A549 (cell line): Measurements from ENCODE around the gene EPHB6. TPM values are rescaled to one million over a fixed set of nuclear protein-coding genes. Genes with fewer than 3 reads are reported as not detected.

Source experiments
- ATAC-seq, 2 experiments: fragments of 200-7000 bp in 1 of 2; fragments of >200 bp in 1 of 2; cut with Nextera tagmentation in 1 of 2; cut with Tn5 transposase in 1 of 2; 3 replicates each; pipeline versions ENCODE4 v1.8.0 to v1.9.1; 2018 to 2020; ENCODE audit warnings: mild to moderate bottlenecking in 1 of 2, moderate library complexity in 1 of 2
- CTCF ChIA-PET: fragments of 300-600 bp; sonication (Branson Sonifier 250); formaldehyde crosslinking; extraction: SDS; loops from one replicate; lab custom pipeline; 2021; ENCODE audit warnings: antibody characterized with exemption, inconsistent platforms; lab: Yijun Ruan, JAX
- POLR2A ChIA-PET: fragments of 350-600 bp; formaldehyde crosslinking; extraction: SDS; loops from one replicate; lab custom pipeline; 2021; ENCODE audit warnings: antibody characterized with exemption, inconsistent platforms; lab: Yijun Ruan, JAX
- DNase-seq, 2 experiments: peaks; one replicate each; pipeline versions ENCODE4 v3.0.0 to v3.0.0-alpha.2; 2011 to 2016; ENCODE audit warnings: low read depth in 1 of 2, low spot score in 1 of 2
- FAIRE-seq: peaks from 2 replicates; lab custom pipeline; 2011; peaks lifted over from hg19 to GRCh38; lab: Jason Lieb, UNC
- H3K27ac ChIP-seq, 2 experiments: fragments of >200 bp; sonication (Bioruptor Twin); formaldehyde crosslinking; 3 replicates each; pipeline ENCODE4 v1.5.1; 2016 to 2017
- H3K4me1 ChIP-seq: fragments of >200 bp; sonication (Bioruptor Twin); formaldehyde crosslinking; 3 replicates; pipeline ENCODE4 v1.6.1; 2016
- H3K4me2 ChIP-seq: fragments of >200 bp; sonication (Bioruptor Twin); formaldehyde crosslinking; 3 replicates; pipeline ENCODE4 v1.6.1; 2016
- H3K4me3 ChIP-seq: fragments of >200 bp; sonication (Bioruptor Twin); formaldehyde crosslinking; 3 replicates; pipeline ENCODE4 v1.5.1; 2016
- H3K9me3 ChIP-seq: fragments of >200 bp; sonication (Bioruptor Twin); formaldehyde crosslinking; 3 replicates; pipeline ENCODE4 v1.6.1; 2016
- CHD4 ChIP-seq: fragments of 200-600 bp; sonication (generic); IDR thresholded peaks from 2 replicates; pipeline ENCODE4 v1.6.1; 2016; ENCODE audit warnings: antibody characterized with exemption, mild to moderate bottlenecking, borderline replicate concordance
- EP300 ChIP-seq, 2 experiments: fragments of >200 bp; sonication (Bioruptor Twin); formaldehyde crosslinking; IDR thresholded peaks; 2 replicates in 1 of 2; 3 replicates in 1 of 2; pipeline ENCODE4 v1.6.1; 2016 to 2017
- FOSB ChIP-seq: fragments of 250-450 bp; sonication (Bioruptor Pico); IDR thresholded peaks from 2 replicates; pipeline ENCODE4 v1.5.0; 2020; ENCODE audit warnings: mild to moderate bottlenecking, moderate library complexity
- FOSL2 ChIP-seq, 2 experiments: fragments of 450-650 bp in 1 of 2; fragments of >200 bp in 1 of 2; sonication (Bioruptor Twin) in 1 of 2; formaldehyde crosslinking; IDR thresholded peaks; 2 replicates each; pipeline versions ENCODE4 v1.5.0 to v1.6.1; 2016 to 2020; ENCODE audit warnings: mild to moderate bottlenecking in 1 of 2, moderate library complexity in 1 of 2
- HDAC2 ChIP-seq: fragments of 200-600 bp; sonication (generic); IDR thresholded peaks from 2 replicates; pipeline ENCODE4 v1.6.1; 2016
- JUN ChIP-seq, 2 experiments: fragments of >200 bp; sonication (Bioruptor Twin); formaldehyde crosslinking; IDR thresholded peaks; 2 replicates in 1 of 2; 3 replicates in 1 of 2; pipeline ENCODE4 v1.6.1; 2016 to 2017
- JUNB ChIP-seq: fragments of >200 bp; sonication (Bioruptor Twin); formaldehyde crosslinking; IDR thresholded peaks from 2 replicates; pipeline ENCODE4 v1.6.1; 2016
- NR3C1 ChIP-seq: fragments of >200 bp; sonication (Bioruptor Twin); formaldehyde crosslinking; IDR thresholded peaks from 3 replicates; pipeline ENCODE4 v1.6.1; 2017
- RARB ChIP-seq: fragments of 250-450 bp; sonication (Bioruptor Pico); IDR thresholded peaks from 2 replicates; pipeline ENCODE4 v1.8.0; 2021; ENCODE audit warnings: mild to moderate bottlenecking, moderate library complexity
- REST ChIP-seq: fragments of 200-600 bp; sonication (generic); IDR thresholded peaks from 2 replicates; pipeline ENCODE4 v1.6.1; 2016; ENCODE audit warnings: antibody characterized with exemption, mild to moderate bottlenecking, moderate library complexity
- RFX5 ChIP-seq: fragments of 450-650 bp; IDR thresholded peaks from 2 replicates; pipeline ENCODE4 v1.7.1; 2014; ENCODE audit warnings: antibody characterized with exemption, mild to moderate bottlenecking, moderate library complexity
- SREBF2 ChIP-seq: fragments of 450-650 bp; IDR thresholded peaks from 2 replicates; pipeline ENCODE4 v1.6.1; 2014; ENCODE audit warnings: mild to moderate bottlenecking, moderate library complexity
- USF2 ChIP-seq: fragments of 450-650 bp; IDR thresholded peaks from 2 replicates; pipeline ENCODE4 v1.6.1; 2014; ENCODE audit warnings: antibody characterized with exemption
- ZC3H11A ChIP-seq: fragments of 450-650 bp; IDR thresholded peaks from 2 replicates; pipeline ENCODE4 v1.6.1; 2014; ENCODE audit warnings: antibody characterized with exemption, mild to moderate bottlenecking
- ZNF302 ChIP-seq: fragments of 250-450 bp; sonication (Bioruptor Pico); IDR thresholded peaks from 2 replicates; pipeline ENCODE4 v1.9.0; 2021; ENCODE audit warnings: inconsistent platforms, mild to moderate bottlenecking, moderate library complexity
- WGBS: methylation state at CpG from one replicate; pipeline ENCODE4 v1.1.6; 2017; ENCODE audit errors: missing lambda C conversion rate; 5-methylcytosine and 5-hydroxymethylcytosine counted together
- polyA plus RNA-seq, 4 experiments: library from polyadenylated mRNA; depleted of rRNA in 3 of 4; stranded (reverse); fragments of >200 nt; fragmentation: RNase III in 1 of 4; extraction: RNeasy Plus Mini Kit Qiagen cat#74134 plus additional on column Dnase treatment in 1 of 4; gene quantifications; 2 replicates in 3 of 4; 3 replicates in 1 of 4; pipeline ENCODE4 v1.2.3, GENCODE V29; 2011 to 2017
- TF ChIP-seq, protein P1 (sequence below): fragments of 250-450 bp; sonication (Bioruptor Pico); IDR thresholded peaks from 2 replicates; pipeline ENCODE4 v1.5.0; 2020; ENCODE audit warnings: low read depth, mild to moderate bottlenecking, moderate library complexity
- TF ChIP-seq, protein P2 (sequence below): IDR thresholded peaks from 2 replicates; pipeline ENCODE4 v1.6.1; 2012
- TF ChIP-seq, protein P3 (sequence below): fragments of >200 bp; sonication (Bioruptor Twin); formaldehyde crosslinking; IDR thresholded peaks from 3 replicates; pipeline ENCODE4 v1.5.1; 2016

The EPHB6 gene
- polyA plus RNA-seq, 2 of the 4 experiments (the other 2 are of a cell fraction) = 0.26 to 0.37 TPM

- TF ChIP-seq JUNB (no peak), REST (no peak), HDAC2 (no peak), RFX5 (no peak), CHD4 (no peak), USF2 (no peak), EP300 (IDR thresholded peaks at IDR 0.05) (no peak), ZC3H11A (no peak), SREBF2 (no peak), ZNF302 (CRISPR knock-in tag) (no peak), FOSL2 (IDR thresholded peaks at IDR 0.05) (no peak), FOSL2 (CRISPR knock-in tag; IDR thresholded peaks at IDR 0.05) (no peak), RARB (no peak), FOSB (CRISPR knock-in tag) (no peak), JUN (IDR thresholded peaks at IDR 0.05) (no peak)
- TF ChIP-seq, protein P1, sequence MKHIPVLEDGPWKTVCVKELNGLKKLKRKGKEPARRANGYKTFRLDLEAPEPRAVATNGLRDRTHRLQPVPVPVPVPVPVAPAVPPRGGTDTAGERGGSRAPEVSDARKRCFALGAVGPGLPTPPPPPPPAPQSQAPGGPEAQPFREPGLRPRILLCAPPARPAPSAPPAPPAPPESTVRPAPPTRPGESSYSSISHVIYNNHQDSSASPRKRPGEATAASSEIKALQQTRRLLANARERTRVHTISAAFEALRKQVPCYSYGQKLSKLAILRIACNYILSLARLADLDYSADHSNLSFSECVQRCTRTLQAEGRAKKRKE = no peak
- TF ChIP-seq, protein P2, sequence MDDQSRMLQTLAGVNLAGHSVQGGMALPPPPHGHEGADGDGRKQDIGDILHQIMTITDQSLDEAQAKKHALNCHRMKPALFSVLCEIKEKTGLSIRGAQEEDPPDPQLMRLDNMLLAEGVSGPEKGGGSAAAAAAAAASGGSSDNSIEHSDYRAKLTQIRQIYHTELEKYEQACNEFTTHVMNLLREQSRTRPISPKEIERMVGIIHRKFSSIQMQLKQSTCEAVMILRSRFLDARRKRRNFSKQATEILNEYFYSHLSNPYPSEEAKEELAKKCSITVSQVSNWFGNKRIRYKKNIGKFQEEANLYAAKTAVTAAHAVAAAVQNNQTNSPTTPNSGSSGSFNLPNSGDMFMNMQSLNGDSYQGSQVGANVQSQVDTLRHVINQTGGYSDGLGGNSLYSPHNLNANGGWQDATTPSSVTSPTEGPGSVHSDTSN = no peak
- Histone ChIP-seq H3K9me3 (no peaks in the 10 kb centered on the region), H3K4me3 (no peak overlapping the region), H3K4me2 (peak overlapping the region; percentile 83; the same call in 1 of the 3 replicates), H3K27ac (no peak overlapping the region), H3K4me1 (no peaks in the 10 kb centered on the region)
- ChIA-PET CTCF (interaction anchor here (1.3 to 3.2 kb wide), 5 partner anchors 9 to 360 kb away, joined by 6 to 40 read pairs (median 18); no protein-coding TSS in a partner anchor), POLR2A (no interaction called here)
- FAIRE-seq = no peak
- WGBS = 59% methylated on average over 8 of the region's 12 CpGs
- DNase-seq = no peak
- no peak for ATAC-seq
Observed at GRCh38 chr7:142855756-142856564, 1.1 kb downstream of the EPHB6 start.

- Histone ChIP-seq H3K4me1 (no peaks in the 10 kb centered on the region), H3K27ac (no peak overlapping the region), H3K9me3 (no peaks in the 10 kb centered on the region), H3K4me3 (no peak overlapping the region), H3K4me2 (no peak overlapping the region)
- DNase-seq = no peak
- TF ChIP-seq, protein P2 = no peak
- no peak for TF ChIP-seq NR3C1
- TF ChIP-seq, protein P3, sequence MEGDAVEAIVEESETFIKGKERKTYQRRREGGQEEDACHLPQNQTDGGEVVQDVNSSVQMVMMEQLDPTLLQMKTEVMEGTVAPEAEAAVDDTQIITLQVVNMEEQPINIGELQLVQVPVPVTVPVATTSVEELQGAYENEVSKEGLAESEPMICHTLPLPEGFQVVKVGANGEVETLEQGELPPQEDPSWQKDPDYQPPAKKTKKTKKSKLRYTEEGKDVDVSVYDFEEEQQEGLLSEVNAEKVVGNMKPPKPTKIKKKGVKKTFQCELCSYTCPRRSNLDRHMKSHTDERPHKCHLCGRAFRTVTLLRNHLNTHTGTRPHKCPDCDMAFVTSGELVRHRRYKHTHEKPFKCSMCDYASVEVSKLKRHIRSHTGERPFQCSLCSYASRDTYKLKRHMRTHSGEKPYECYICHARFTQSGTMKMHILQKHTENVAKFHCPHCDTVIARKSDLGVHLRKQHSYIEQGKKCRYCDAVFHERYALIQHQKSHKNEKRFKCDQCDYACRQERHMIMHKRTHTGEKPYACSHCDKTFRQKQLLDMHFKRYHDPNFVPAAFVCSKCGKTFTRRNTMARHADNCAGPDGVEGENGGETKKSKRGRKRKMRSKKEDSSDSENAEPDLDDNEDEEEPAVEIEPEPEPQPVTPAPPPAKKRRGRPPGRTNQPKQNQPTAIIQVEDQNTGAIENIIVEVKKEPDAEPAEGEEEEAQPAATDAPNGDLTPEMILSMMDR = no peak
- POLR2A ChIA-PET = no interaction called here
- CTCF ChIA-PET = interaction anchor here (1.3 to 3.2 kb wide), 5 partner anchors 8 to 359 kb away, joined by 4 to 40 read pairs (median 18); no protein-coding TSS in a partner anchor
- ATAC-seq = no peak
- no peak for FAIRE-seq
- WGBS = 50% methylated on average over 6 of the region's 7 CpGs
Observed at GRCh38 chr7:142856565-142857245, 1.8 kb downstream of the EPHB6 start.
